Endodermal cell (in vitro differentiated cells): ENCODE results near the gene PSTPIP2. TPM values are rescaled to one million over a fixed set of nuclear protein-coding genes. Genes with fewer than 3 reads are reported as not detected.

ENCODE experiments used
- DNase-seq: peaks from one replicate; pipeline ENCODE4 v3.0.0-alpha.2; 2017
- H3K27ac ChIP-seq: 2 replicates; pipeline ENCODE4 v1.5.1; 2013; ENCODE audit warnings: mild to moderate bottlenecking, low read depth, low read length, moderate library complexity
- H3K27me3 ChIP-seq: 2 replicates; pipeline ENCODE4 v1.6.1; 2013; ENCODE audit warnings: mild to moderate bottlenecking, low read length, moderate library complexity; ENCODE audit not compliant: insufficient read depth, control insufficient read depth, poor library complexity, severe bottlenecking
- H3K36me3 ChIP-seq: 2 replicates; pipeline ENCODE4 v1.7.0; 2013; ENCODE audit warnings: mild to moderate bottlenecking, low read length, moderate library complexity; ENCODE audit not compliant: control insufficient read depth, insufficient read depth
- H3K4me1 ChIP-seq: one replicate; pipeline ENCODE4 v1.7.0; 2013; ENCODE audit warnings: low read length; ENCODE audit not compliant: control insufficient read depth, insufficient read depth
- H3K4me3 ChIP-seq: 2 replicates; pipeline ENCODE4 v1.5.1; 2013; ENCODE audit warnings: mild to moderate bottlenecking, low read length, moderate library complexity
- H3K9ac ChIP-seq: 2 replicates; pipeline ENCODE4 v1.6.1; 2013; ENCODE audit warnings: mild to moderate bottlenecking, low read length, moderate library complexity; ENCODE audit not compliant: poor library complexity, severe bottlenecking; ENCODE audit errors: extremely low read depth
- H3K9me3 ChIP-seq: 2 replicates; pipeline ENCODE4 v1.6.1; 2013; ENCODE audit warnings: mild to moderate bottlenecking, low read length, moderate library complexity; ENCODE audit not compliant: control insufficient read depth
- H3K27ac Mint-ChIP-seq: 2 replicates; pipeline ENCODE4 v1.8.0; 2020; ENCODE audit warnings: mixed read lengths
- H3K27me3 Mint-ChIP-seq: 2 replicates; pipeline ENCODE4 v1.8.0; 2021; ENCODE audit warnings: mild to moderate bottlenecking, mixed read lengths; ENCODE audit not compliant: insufficient read depth
- H3K36me3 Mint-ChIP-seq: 2 replicates; pipeline ENCODE4 v1.8.0; 2020; ENCODE audit warnings: low read depth, mixed read lengths
- H3K4me1 Mint-ChIP-seq: 2 replicates; pipeline ENCODE4 v1.8.0; 2020; ENCODE audit warnings: mixed read lengths
- H3K4me3 Mint-ChIP-seq: 2 replicates; pipeline ENCODE4 v1.8.0; 2020; ENCODE audit warnings: mild to moderate bottlenecking, moderate library complexity, mixed read lengths
- H3K9me3 Mint-ChIP-seq: 2 replicates; pipeline ENCODE4 v1.8.0; 2020; ENCODE audit warnings: mild to moderate bottlenecking, mixed read lengths
- WGBS, 2 experiments: methylation state at CpG; one replicate each; pipeline versions ENCODE4 v1.1.5 to v1.1.7; 2013; ENCODE audit warnings: missing lambda C conversion rate in 2 of 2, mixed read lengths in 1 of 2; ENCODE audit not compliant: insufficient coverage in 1 of 2, insufficient read length in 1 of 2; 5-methylcytosine and 5-hydroxymethylcytosine counted together
- total RNA-seq, 2 donors: library from RNA; stranded (reverse); fragmentation: NEBNext Ultra II Directional in 1 of 2; extraction: Animal tissue kit (Norgen Biotek cat#: 25700) in 1 of 2; gene quantifications; 2 replicates in 1 of 2; 3 replicates in 1 of 2; pipeline ENCODE4 v1.2.1, GENCODE V29; 2021
- TF ChIP-seq, protein P1 (sequence below): fragments of 200-600 bp; sonication (generic); conservative IDR thresholded peaks from 2 replicates; pipeline ENCODE4 v1.5.0; 2021; ENCODE audit warnings: antibody characterized with exemption, mild to moderate bottlenecking

PSTPIP2 gene
- total RNA-seq, 2 donors from 2014 or later, result 10.6 to 10.8 TPM

DNA sequence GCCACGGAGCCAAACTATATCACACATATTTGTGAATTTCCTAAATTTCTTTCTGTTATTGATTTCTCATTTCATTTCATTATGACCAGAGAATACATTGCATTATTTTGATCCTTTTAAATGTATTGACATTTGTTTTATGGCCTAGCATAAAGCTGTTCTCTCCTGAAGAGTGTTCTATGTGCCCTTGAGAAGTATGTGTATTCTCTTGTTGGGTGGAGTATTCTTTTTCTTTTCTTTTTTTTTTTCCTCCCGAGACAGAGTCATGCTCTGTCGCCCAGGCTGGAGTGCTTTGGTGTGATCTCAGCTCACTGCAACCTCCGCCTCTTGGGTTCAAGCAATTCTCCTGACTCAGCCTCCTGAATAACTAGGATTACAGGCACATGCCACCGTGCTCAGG lies 37.3 kb upstream of the PSTPIP2 start:
- Histone ChIP-seq H3K36me3 (peaks cover 47% of the 10 kb centered on the region), H3K27me3 (no peaks in the 10 kb centered on the region), H3K4me1 (peaks cover 6% of the 10 kb centered on the region), H3K9me3 (peaks cover 11% of the 10 kb centered on the region), H3K27ac (no peak overlapping the region), H3K4me3 (no peak overlapping the region), H3K9ac (no peak overlapping the region)
- Mint-ChIP-seq H3K9me3 (peaks cover 7% of the 10 kb centered on the region), H3K27ac (peak overlapping the region; percentile 35), H3K36me3 (peaks cover 56% of the 10 kb centered on the region), H3K4me1 (peaks cover 22% of the 10 kb centered on the region), H3K4me3 (no peak overlapping the region), H3K27me3 (no peaks in the 10 kb centered on the region)
- TF ChIP-seq, protein P1, sequence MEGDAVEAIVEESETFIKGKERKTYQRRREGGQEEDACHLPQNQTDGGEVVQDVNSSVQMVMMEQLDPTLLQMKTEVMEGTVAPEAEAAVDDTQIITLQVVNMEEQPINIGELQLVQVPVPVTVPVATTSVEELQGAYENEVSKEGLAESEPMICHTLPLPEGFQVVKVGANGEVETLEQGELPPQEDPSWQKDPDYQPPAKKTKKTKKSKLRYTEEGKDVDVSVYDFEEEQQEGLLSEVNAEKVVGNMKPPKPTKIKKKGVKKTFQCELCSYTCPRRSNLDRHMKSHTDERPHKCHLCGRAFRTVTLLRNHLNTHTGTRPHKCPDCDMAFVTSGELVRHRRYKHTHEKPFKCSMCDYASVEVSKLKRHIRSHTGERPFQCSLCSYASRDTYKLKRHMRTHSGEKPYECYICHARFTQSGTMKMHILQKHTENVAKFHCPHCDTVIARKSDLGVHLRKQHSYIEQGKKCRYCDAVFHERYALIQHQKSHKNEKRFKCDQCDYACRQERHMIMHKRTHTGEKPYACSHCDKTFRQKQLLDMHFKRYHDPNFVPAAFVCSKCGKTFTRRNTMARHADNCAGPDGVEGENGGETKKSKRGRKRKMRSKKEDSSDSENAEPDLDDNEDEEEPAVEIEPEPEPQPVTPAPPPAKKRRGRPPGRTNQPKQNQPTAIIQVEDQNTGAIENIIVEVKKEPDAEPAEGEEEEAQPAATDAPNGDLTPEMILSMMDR, result no peak
- 80 to 87% methylated on average over 1 to 5 of the region's 5 CpGs for WGBS, 2 experiments
- no peak for DNase-seq

DNA sequence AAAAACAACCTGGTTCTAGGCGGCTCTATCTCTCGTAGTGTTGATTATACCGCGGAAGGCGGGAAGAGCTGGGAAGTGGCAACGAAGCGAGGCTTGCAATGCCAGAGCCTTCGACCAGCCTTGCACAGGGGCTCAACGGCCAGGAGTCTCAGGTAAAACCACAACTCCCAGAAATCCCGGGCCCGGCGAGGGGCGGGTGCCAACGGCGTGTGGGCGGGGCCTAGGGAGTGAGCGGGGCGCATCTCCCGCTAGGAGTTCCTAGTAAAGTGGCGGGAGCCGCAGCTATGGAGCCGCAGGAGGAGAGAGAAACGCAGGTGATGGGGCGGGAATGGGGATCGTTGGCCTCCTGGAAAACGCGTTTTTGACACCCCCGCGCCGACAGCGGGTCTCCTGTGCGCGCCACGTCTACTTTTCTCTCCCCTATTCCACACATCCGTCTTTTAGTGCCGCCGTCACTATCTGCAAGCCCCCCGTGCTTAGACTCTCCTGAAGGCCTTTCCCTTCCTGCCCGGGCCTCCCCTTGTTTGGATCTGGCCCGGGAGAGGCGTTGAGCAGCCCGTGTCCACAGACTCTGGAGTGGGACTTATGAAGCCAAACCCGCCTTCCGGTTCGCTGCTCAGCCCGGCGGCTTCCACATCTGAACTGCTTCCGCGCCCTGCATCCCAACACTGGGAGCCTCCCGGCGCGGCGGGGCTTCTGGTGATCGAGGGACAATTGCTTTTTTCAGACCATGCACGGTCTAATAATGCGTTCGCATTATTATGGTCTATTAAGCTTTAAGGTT lies 32.3 kb upstream of the PSTPIP2 start, which contains the start of gene HAUS1:
Gene HAUS1 (plus strand): TSS at position 258 of the 784 bp plus-strand sequence. CDS start 27 bp downstream, at position 285.
- peaks cover 26% of the 10 kb centered on the region for H3K36me3 Mint-ChIP-seq

DNA sequence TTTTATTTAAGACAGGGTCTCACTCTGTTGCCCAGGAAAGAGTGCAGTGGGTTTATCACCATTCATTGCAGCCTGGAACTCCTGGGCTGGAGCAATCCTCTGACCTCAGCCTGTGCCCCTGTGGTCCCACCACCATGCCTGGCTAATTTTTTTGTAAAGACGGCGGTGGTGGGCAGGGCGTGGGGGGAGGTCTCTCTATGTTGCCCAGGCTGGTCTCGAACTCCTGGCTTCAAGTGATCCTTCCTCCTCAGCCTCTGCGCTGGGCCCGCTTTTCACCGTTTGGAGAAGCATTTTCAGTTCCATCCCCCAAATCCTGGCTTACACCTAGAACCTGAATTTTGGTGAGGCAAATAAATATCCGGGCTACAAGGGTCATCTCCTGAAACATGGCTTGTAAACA lies 27.4 kb upstream of the PSTPIP2 start:
- Mint-ChIP-seq H3K4me3 (no peak overlapping the region), H3K27ac (no peak overlapping the region), H3K4me1 (peaks cover 17% of the 10 kb centered on the region), H3K9me3 (no peaks in the 10 kb centered on the region), H3K36me3 (peaks cover 15% of the 10 kb centered on the region), H3K27me3 (no peaks in the 10 kb centered on the region)
- no peak overlapping the region for H3K27ac ChIP-seq
- H3K27me3 ChIP-seq, result no peaks in the 10 kb centered on the region
- no peaks in the 10 kb centered on the region for H3K9me3 ChIP-seq
- peaks cover 15% of the 10 kb centered on the region for H3K36me3 ChIP-seq
- DNase-seq, result peak; percentile 45
- no peak overlapping the region for H3K4me3 ChIP-seq
- WGBS, 2 experiments, result 94 to 99% methylated on average over 7 to 8 of the region's 8 CpGs
- H3K4me1 ChIP-seq, result no peaks in the 10 kb centered on the region
- H3K9ac ChIP-seq, result no peak overlapping the region
- TF ChIP-seq, protein P1, result no peak

More for the DNA sequence above, 32.3 kb upstream of the PSTPIP2 start, which contains the start of gene HAUS1:
- peak within 1 kb of the TSS; percentile 98 for H3K4me3 ChIP-seq
- no peaks in the 10 kb centered on the region for H3K9me3 ChIP-seq
- no peaks in the 10 kb centered on the region for H3K27me3 ChIP-seq
- peaks cover 27% of the 10 kb centered on the region for H3K36me3 ChIP-seq
- Mint-ChIP-seq H3K4me1 (peaks cover 10% of the 10 kb centered on the region), H3K27ac (peak within 1 kb of the TSS; percentile 97), H3K4me3 (peak within 1 kb of the TSS; percentile 99), H3K27me3 (no peaks in the 10 kb centered on the region), H3K9me3 (no peaks in the 10 kb centered on the region)
- TF ChIP-seq, protein P1, result no peak
- peak within 1 kb of the TSS; percentile 82 for H3K27ac ChIP-seq
- peak; percentile 98 for DNase-seq
- H3K4me1 ChIP-seq, result no peaks in the 10 kb centered on the region
- WGBS, 2 experiments, result 1% methylated on average over 25 to 57 of the region's 57 CpGs
- peak within 1 kb of the TSS; percentile 78 for H3K9ac ChIP-seq
